ENCODE results near the gene NHLH1. TPM values are rescaled to one million over a fixed set of nuclear protein-coding genes. Genes with fewer than 3 reads are reported as not detected.

Gene NHLH1
- total RNA-seq, 1 experiment from 2014 or later, result 0.18 TPM

DNA sequence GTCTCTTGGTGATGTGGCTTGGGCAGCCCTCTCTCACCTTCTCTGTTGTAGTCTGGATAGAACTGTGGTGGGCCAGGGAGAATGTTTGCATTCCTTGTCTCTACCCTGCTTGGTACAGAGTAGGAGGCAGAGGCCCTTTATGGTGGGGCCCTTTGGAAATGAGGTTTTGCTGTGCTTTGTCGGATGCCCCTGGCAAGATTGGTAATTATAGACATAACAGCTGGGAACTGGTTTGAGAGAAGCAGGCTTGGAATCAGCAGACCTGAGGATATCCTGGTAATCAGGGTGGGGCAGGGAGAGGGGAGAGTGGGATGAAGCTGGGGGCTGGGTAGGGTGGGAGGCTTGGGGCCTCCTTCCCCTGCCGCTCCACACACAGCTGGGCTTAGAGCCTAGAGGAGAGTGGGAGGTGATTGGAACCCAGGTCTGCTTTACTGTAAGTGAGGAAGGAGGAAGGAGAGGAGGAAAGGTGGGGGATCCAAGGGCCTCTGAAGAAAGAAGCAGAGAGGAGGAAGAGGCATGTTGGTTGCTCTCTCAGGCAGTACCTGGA is 38.5 kb downstream of the NHLH1 start:
- Histone ChIP-seq H3K4me1 (ENCODE audit: control insufficient read depth, insufficient read depth, low read length) (no peaks in the 10 kb centered on the region), H3K27me3 (ENCODE audit: control insufficient read depth, insufficient read depth, low read length) (peaks cover 17% of the 10 kb centered on the region), H3K27ac (ENCODE audit: low read length) (no peak overlapping the region), H3K36me3 (ENCODE audit: control insufficient read depth, insufficient read depth, low read length) (no peaks in the 10 kb centered on the region), H3K9me3 (ENCODE audit: control insufficient read depth, insufficient read depth, low read depth, low read length) (no peaks in the 10 kb centered on the region), H3K4me3 (ENCODE audit: low read depth in 2 of 2, low read length in 2 of 2) (no peak overlapping the region)
- BruUV-seq (replicated peaks), result no TSS peak
- no peak for DNase-seq (ENCODE audit: low read depth, low spot score)
- TF ChIP-seq TCF7L2 (IDR thresholded peaks at IDR 0.05; ENCODE audit: low read depth, low read length) (no peak), POLR2AphosphoS5 (IDR thresholded peaks at IDR 0.05; ENCODE audit: low read depth, low read length) (no peak), SIN3A (IDR thresholded peaks at IDR 0.05; ENCODE audit: borderline replicate concordance, insufficient read depth, low read depth, low read length) (no peak), REST (IDR thresholded peaks at IDR 0.05; ENCODE audit: insufficient read depth in 1 of 2, low read depth in 2 of 2, low read length in 1 of 2) (no peak)
- TF ChIP-seq, protein P1, sequence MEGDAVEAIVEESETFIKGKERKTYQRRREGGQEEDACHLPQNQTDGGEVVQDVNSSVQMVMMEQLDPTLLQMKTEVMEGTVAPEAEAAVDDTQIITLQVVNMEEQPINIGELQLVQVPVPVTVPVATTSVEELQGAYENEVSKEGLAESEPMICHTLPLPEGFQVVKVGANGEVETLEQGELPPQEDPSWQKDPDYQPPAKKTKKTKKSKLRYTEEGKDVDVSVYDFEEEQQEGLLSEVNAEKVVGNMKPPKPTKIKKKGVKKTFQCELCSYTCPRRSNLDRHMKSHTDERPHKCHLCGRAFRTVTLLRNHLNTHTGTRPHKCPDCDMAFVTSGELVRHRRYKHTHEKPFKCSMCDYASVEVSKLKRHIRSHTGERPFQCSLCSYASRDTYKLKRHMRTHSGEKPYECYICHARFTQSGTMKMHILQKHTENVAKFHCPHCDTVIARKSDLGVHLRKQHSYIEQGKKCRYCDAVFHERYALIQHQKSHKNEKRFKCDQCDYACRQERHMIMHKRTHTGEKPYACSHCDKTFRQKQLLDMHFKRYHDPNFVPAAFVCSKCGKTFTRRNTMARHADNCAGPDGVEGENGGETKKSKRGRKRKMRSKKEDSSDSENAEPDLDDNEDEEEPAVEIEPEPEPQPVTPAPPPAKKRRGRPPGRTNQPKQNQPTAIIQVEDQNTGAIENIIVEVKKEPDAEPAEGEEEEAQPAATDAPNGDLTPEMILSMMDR (IDR thresholded peaks at IDR 0.05), result no peak
- in situ Hi-C loops (cut with HindIII; ENCODE audit: low pct_unique_long_range_greater_than_20kb, low sequenced_read_pairs) (no loop called here), intact Hi-C loops (cut with micrococcal nuclease; ENCODE audit: unreplicated experiment) (no loop called here)
- ChIA-PET POLR2A (interaction anchor here (0.7 kb wide), 1 partner anchor 96 kb away, joined by 3 read pairs; no protein-coding TSS in a partner anchor), CTCF (no interaction called here)
- ATAC-seq, result no peak

- TF ChIP-seq SIN3A (IDR thresholded peaks at IDR 0.05; ENCODE audit: borderline replicate concordance, insufficient read depth, low read depth, low read length), result no peak
- no peak for ATAC-seq
- Histone ChIP-seq H3K36me3 (ENCODE audit: control insufficient read depth, insufficient read depth, low read length) (no peaks in the 10 kb centered on the region), H3K27me3 (ENCODE audit: control insufficient read depth, insufficient read depth, low read length) (peaks cover 14% of the 10 kb centered on the region), H3K4me1 (ENCODE audit: control insufficient read depth, insufficient read depth, low read length) (no peaks in the 10 kb centered on the region), H3K9me3 (ENCODE audit: control insufficient read depth, insufficient read depth, low read depth, low read length) (no peaks in the 10 kb centered on the region), H3K4me3 (ENCODE audit: low read depth in 2 of 2, low read length in 2 of 2) (no peak overlapping the region), H3K27ac (ENCODE audit: low read length) (no peak overlapping the region)
- no TSS peak for BruUV-seq (replicated peaks)
- in situ Hi-C loops (cut with HindIII; ENCODE audit: low pct_unique_long_range_greater_than_20kb, low sequenced_read_pairs) (no loop called here), intact Hi-C loops (cut with micrococcal nuclease; ENCODE audit: unreplicated experiment) (no loop called here)
- ChIA-PET POLR2A (no interaction called here), CTCF (no interaction called here)
- DNase-seq (ENCODE audit: low read depth, low spot score), result no peak
Measured at GRCh38 chr1:160406131-160406968, 39.5 kb downstream of the NHLH1 start.

Data from Panc1 (cell line).